Esophagus (tissue), 2 donors: ENCODE results near the gene FGGY. TPM values are rescaled to one million over a fixed set of nuclear protein-coding genes. Genes with fewer than 3 reads are reported as not detected.
"Not testable (repeated sequence)": the region's sequence is repeated elsewhere in the genome, so short reads cannot be mapped to it uniquely, and the experiment has no call there.

Source experiments
- H3K27ac ChIP-seq, 2 donors: one replicate each; pipeline ENCODE4 v1.5.1; 2013; ENCODE audit warnings: low read depth in 2 of 2, mild to moderate bottlenecking in 2 of 2, inconsistent platforms in 1 of 2, low read length in 1 of 2, moderate library complexity in 1 of 2
- H3K27me3 ChIP-seq, 2 donors: one replicate each; pipeline ENCODE4 v1.6.1; 2013; ENCODE audit warnings: low read length in 2 of 2, control low read depth in 1 of 2, mild to moderate bottlenecking in 1 of 2; ENCODE audit not compliant: insufficient read depth in 2 of 2, control insufficient read depth in 1 of 2
- H3K36me3 ChIP-seq, 2 donors: one replicate each; pipeline ENCODE4 v1.6.1; 2013; ENCODE audit warnings: low read length in 1 of 2; ENCODE audit not compliant: control insufficient read depth in 2 of 2, insufficient read depth in 2 of 2
- H3K4me1 ChIP-seq, 2 donors: one replicate each; pipeline ENCODE4 v1.6.1; 2013; ENCODE audit warnings: low read length in 1 of 2; ENCODE audit not compliant: control insufficient read depth in 2 of 2, insufficient read depth in 2 of 2
- H3K4me3 ChIP-seq, 2 donors: one replicate each; pipeline ENCODE4 v1.5.1; 2013; ENCODE audit warnings: low read length in 2 of 2, mild to moderate bottlenecking in 2 of 2, low read depth in 1 of 2, moderate library complexity in 1 of 2
- H3K9me3 ChIP-seq, 2 donors: one replicate each; pipeline ENCODE4 v1.6.1; 2013; ENCODE audit warnings: mild to moderate bottlenecking in 2 of 2, low read depth in 1 of 2, low read length in 1 of 2, moderate library complexity in 1 of 2; ENCODE audit not compliant: control insufficient read depth in 2 of 2, insufficient read depth in 1 of 2
- WGBS, 2 donors: extraction: QIAGEN DNeasy Blood & Tissue Kit; methylation state at CpG; one replicate each; pipeline ENCODE4 v1.1.7; 2013; 5-methylcytosine and 5-hydroxymethylcytosine counted together
- polyA plus RNA-seq, 2 donors: library from polyadenylated mRNA; stranded (reverse); fragments of 200-250 nt; gene quantifications; one replicate each; pipeline ENCODE4 v1.2.3, GENCODE V29; 2013
- donor health status: healthy with polysubstance abuse.
- donor health status: Bipolar disorder and iron deficiency.

The FGGY gene
- polyA plus RNA-seq, 2 donors: 2.4 to 4.4 TPM

- Histone ChIP-seq H3K4me3 (no peak overlapping the region), H3K27ac (no peak overlapping the region), H3K9me3 (no peaks in the 10 kb centered on the region), H3K36me3 (no peaks in the 10 kb centered on the region), H3K27me3 (no peaks in the 10 kb centered on the region), H3K4me1 (peaks cover 0 to 3% of the 10 kb centered on the region in 2 donors)
Observed at GRCh38 chr1:59598120-59598440, 301.2 kb downstream of the FGGY start.

- WGBS, 2 donors: 61 to 72% methylated on average over 11 of the region's 11 CpGs
- Histone ChIP-seq H3K36me3 (no peaks in the 10 kb centered on the region), H3K27me3 (no peaks in the 10 kb centered on the region), H3K4me1 (peaks cover 0 to 3% of the 10 kb centered on the region in 2 donors), H3K4me3 (no peak overlapping the region), H3K9me3 (no peaks in the 10 kb centered on the region), H3K27ac (no peak overlapping the region)
Observed at GRCh38 chr1:59601041-59601441, 304.1 kb downstream of the FGGY start.

GRCh38 chr1:59601811-59602210 is 304.9 kb downstream of the FGGY start:
- Histone ChIP-seq H3K9me3 (no peaks in the 10 kb centered on the region), H3K4me1 (no peaks in the 10 kb centered on the region), H3K27me3 (no peaks in the 10 kb centered on the region), H3K4me3 (no peak overlapping the region), H3K36me3 (no peaks in the 10 kb centered on the region), H3K27ac (no peak overlapping the region)

GRCh38 chr1:59604191-59604590 is 307.3 kb downstream of the FGGY start:
- Histone ChIP-seq H3K4me1 (no peaks in the 10 kb centered on the region), H3K27ac (no peak overlapping the region), H3K27me3 (no peaks in the 10 kb centered on the region), H3K36me3 (no peaks in the 10 kb centered on the region), H3K9me3 (no peaks in the 10 kb centered on the region), H3K4me3 (no peak overlapping the region)

GRCh38 chr1:59605184-59605583 is 308.3 kb downstream of the FGGY start:
- Histone ChIP-seq H3K27ac (no peak overlapping the region), H3K4me3 (no peak overlapping the region), H3K27me3 (no peaks in the 10 kb centered on the region)

GRCh38 chr1:59605761-59606160 is 308.9 kb downstream of the FGGY start:
- whole genome bisulfite sequencing, 2 donors: 7 to 28% methylated on average over 1 of the region's 1 CpG
- H3K4me3 ChIP-seq: no peak overlapping the region
- peaks cover 0 to 3% of the 10 kb centered on the region in 2 donors for H3K9me3 ChIP-seq
- no peaks in the 10 kb centered on the region for H3K4me1 ChIP-seq
- H3K36me3 ChIP-seq: no peaks in the 10 kb centered on the region
- no peak overlapping the region for H3K27ac ChIP-seq
- H3K27me3 ChIP-seq: no peaks in the 10 kb centered on the region

More at GRCh38 chr1:59605184-59605583, 308.3 kb downstream of the FGGY start:
- Histone ChIP-seq H3K36me3 (no peaks in the 10 kb centered on the region), H3K4me1 (no peaks in the 10 kb centered on the region), H3K9me3 (no peaks in the 10 kb centered on the region)
- WGBS, 2 donors: 45 to 68% methylated on average over 3 of the region's 3 CpGs

- no peak overlapping the region for H3K4me3 ChIP-seq
- H3K27ac ChIP-seq: no peak overlapping the region
- H3K4me1 ChIP-seq: no peaks in the 10 kb centered on the region
- no peaks in the 10 kb centered on the region for H3K36me3 ChIP-seq
- H3K27me3 ChIP-seq: no peaks in the 10 kb centered on the region
- WGBS, 2 donors: 86 to 97% methylated on average over 1 of the region's 1 CpG
- H3K9me3 ChIP-seq: peaks cover 0 to 3% of the 10 kb centered on the region in 2 donors
Observed at GRCh38 chr1:59609245-59609644, 312.4 kb downstream of the FGGY start.

- H3K4me1 ChIP-seq, H3K27me3 ChIP-seq, H3K4me3 ChIP-seq, H3K9me3 ChIP-seq, H3K36me3 ChIP-seq, H3K27ac ChIP-seq: not testable (repeated sequence)
- 96 to 98% methylated on average over 13 of the region's 13 CpGs for WGBS, 2 donors
Observed at GRCh38 chr1:59610499-59610898, 313.6 kb downstream of the FGGY start.

GRCh38 chr1:59617434-59617833 is 320.5 kb downstream of the FGGY start:
- no peak overlapping the region for H3K27ac ChIP-seq
- H3K27me3 ChIP-seq: no peaks in the 10 kb centered on the region
- 81 to 85% methylated on average over 3 of the region's 3 CpGs for WGBS, 2 donors

GRCh38 chr1:59619557-59619956 is 322.7 kb downstream of the FGGY start:
- Histone ChIP-seq H3K9me3 (no peaks in the 10 kb centered on the region), H3K27ac (no peak overlapping the region), H3K27me3 (no peaks in the 10 kb centered on the region), H3K4me1 (no peaks in the 10 kb centered on the region), H3K36me3 (no peaks in the 10 kb centered on the region), H3K4me3 (no peak overlapping the region)
- WGBS, 2 donors: 97 to 98% methylated on average over 2 of the region's 2 CpGs

More at GRCh38 chr1:59617434-59617833, 320.5 kb downstream of the FGGY start:
- Histone ChIP-seq H3K4me1 (no peaks in the 10 kb centered on the region), H3K9me3 (no peaks in the 10 kb centered on the region), H3K4me3 (no peak overlapping the region), H3K36me3 (no peaks in the 10 kb centered on the region)
